H1 (cell line): Measurements from ENCODE around the gene TUT1. TPM values are rescaled to one million over a fixed set of nuclear protein-coding genes. Genes with fewer than 3 reads are reported as not detected.

ENCODE experiments used
- ASH2L ChIP-seq: fragments of 200-600, 300-600 bp; sonication (generic); IDR thresholded peaks from one replicate; pipeline ENCODE4 v1.7.1; 2017; ENCODE audit warnings: low read length
- BACH1 ChIP-seq: IDR thresholded peaks from 2 replicates; pipeline ENCODE4 v1.6.1; 2012; ENCODE audit warnings: low read length, improper control_type of control experiment
- CBX8 ChIP-seq: fragments of 300-800, 300-1000 bp; sonication (generic); IDR thresholded peaks from 2 replicates; pipeline ENCODE4 v1.7.1; 2016; ENCODE audit warnings: low read depth, low read length, borderline replicate concordance
- FOSL1 ChIP-seq: IDR thresholded peaks from 2 replicates; pipeline ENCODE4 v1.6.1; 2011; ENCODE audit warnings: mild to moderate bottlenecking, low read depth, low read length, moderate library complexity; ENCODE audit not compliant: insufficient read depth
- HDAC6 ChIP-seq: IDR thresholded peaks from one replicate; pipeline ENCODE4 v1.7.1; 2012; ENCODE audit warnings: low read depth, mild to moderate bottlenecking, inconsistent platforms, low read length, moderate library complexity
- KDM4A ChIP-seq: IDR thresholded peaks from one replicate; pipeline ENCODE4 v1.7.1; 2012; ENCODE audit warnings: low read depth, mild to moderate bottlenecking, moderate library complexity, low read length, inconsistent platforms; ENCODE audit not compliant: severe bottlenecking
- PHF8 ChIP-seq: fragments of 200-600 bp; sonication (generic); conservative IDR thresholded peaks from 2 replicates; pipeline ENCODE4 v1.7.1; 2012; ENCODE audit warnings: low read depth, mild to moderate bottlenecking, inconsistent platforms, low read length, moderate library complexity
- POU5F1 ChIP-seq: IDR thresholded peaks from 2 replicates; pipeline ENCODE4 v1.6.1; 2011; ENCODE audit warnings: low read depth, mild to moderate bottlenecking, low read length, moderate library complexity
- RFX5 ChIP-seq: IDR thresholded peaks from 2 replicates; pipeline ENCODE4 v1.6.1; 2011; ENCODE audit warnings: low read depth, low read length, improper control_type of control experiment, borderline replicate concordance
- SRF ChIP-seq: IDR thresholded peaks from 2 replicates; pipeline ENCODE4 v1.6.1; 2011; ENCODE audit warnings: mild to moderate bottlenecking, low read depth, low read length, moderate library complexity
- SUZ12 ChIP-seq: fragments of 200-600 bp; sonication (generic); IDR thresholded peaks from 2 replicates; pipeline ENCODE4 v1.6.1; 2012; ENCODE audit warnings: mild to moderate bottlenecking, inconsistent platforms, low read length, moderate library complexity, mixed read lengths
- polyA plus RNA-seq, 7 experiments: library from polyadenylated mRNA; depleted of rRNA in 3 of 7; stranded (reverse) in 5 of 7; unstranded in 2 of 7; fragments of >200 nt in 5 of 7; fragments of 200-250 nt in 2 of 7; gene quantifications; 1 replicate in 5 of 7; 2 replicates in 1 of 7; 4 replicates in 1 of 7; pipeline versions ENCODE4 v1.2.1 to v1.2.3, GENCODE V29; 2011 to 2013; ENCODE audit warnings: missing spikeins in 2 of 7, mixed read lengths in 2 of 7
- total RNA-seq: library from RNA; stranded (reverse); fragmentation: NEBNext Ultra II Directional; extraction: Animal tissue kit (Norgen Biotek cat#: 25700); gene quantifications from 2 replicates; pipeline ENCODE4 v1.2.1, GENCODE V29; 2021

TUT1 gene
- total and polyA plus RNA-seq, 2 of the 8 experiments (the other 6 are each of a cell fraction or from before 2014, with no cell fraction given) = 17.8 to 24.6 TPM

DNA sequence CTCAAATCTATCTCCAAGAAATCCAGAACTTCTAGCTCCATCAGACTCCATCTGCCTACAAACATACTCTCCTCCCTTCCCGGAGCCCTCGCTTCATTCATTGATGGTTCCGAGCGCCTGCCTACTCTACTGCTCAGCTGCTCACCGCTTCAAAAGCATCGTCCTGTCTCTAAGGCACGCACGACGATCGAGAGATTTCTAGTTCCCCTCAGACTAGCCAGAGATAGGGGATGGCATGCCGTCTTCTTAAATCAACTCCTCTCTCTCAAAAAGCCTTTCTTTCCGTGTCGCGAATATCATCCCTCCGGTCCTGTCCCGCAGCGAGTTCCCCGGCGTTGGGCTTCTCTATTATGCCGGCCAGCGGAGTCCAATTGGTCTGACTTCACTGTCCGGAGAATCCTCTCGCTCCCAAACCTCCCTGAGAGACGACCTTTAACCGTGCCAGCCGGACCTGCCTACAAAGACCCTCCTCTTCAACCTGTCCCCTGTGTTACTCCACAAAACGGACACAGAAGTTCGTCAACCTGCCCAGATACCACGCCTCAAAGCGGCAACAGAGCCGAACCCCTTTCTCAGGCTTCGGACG, 18.2 kb downstream of the TUT1 start (continued):
- TF ChIP-seq SRF (no peak), POU5F1 (no peak), HDAC6 (no peak), RFX5 (no peak), ASH2L (peak; percentile 16), FOSL1 (no peak), CBX8 (no peak), PHF8 (no peak), KDM4A (no peak), BACH1 (no peak), SUZ12 (no peak)
